Mucosa of descending colon (tissue), 3 donors: Measurements from ENCODE around the gene ADGRB2. TPM values are rescaled to one million over a fixed set of nuclear protein-coding genes. Genes with fewer than 3 reads are reported as not detected.

ENCODE experiments used
- ATAC-seq: fragments of 200-7000 bp; cut with Tn5 transposase; one replicate; pipeline ENCODE4 v1.9.1; 2020; ENCODE audit warnings: mild to moderate bottlenecking, moderate library complexity
- DNase-seq, 3 donors: peaks; one replicate each; pipeline ENCODE4 v3.0.0-alpha.2; 2020
- H3K36me3 ChIP-seq: fragments of 200-600 bp; one replicate; pipeline ENCODE4 v1.8.0; 2021; ENCODE audit warnings: low read depth, mild to moderate bottlenecking
- H3K4me1 ChIP-seq: fragments of 200-600 bp; one replicate; pipeline ENCODE4 v1.8.0; 2021; ENCODE audit warnings: low read depth, mild to moderate bottlenecking
- H3K4me3 ChIP-seq: fragments of 200-600 bp; one replicate; pipeline ENCODE4 v1.8.0; 2021; ENCODE audit warnings: mild to moderate bottlenecking
- H3K9me3 ChIP-seq: fragments of 200-600 bp; one replicate; pipeline ENCODE4 v1.8.0; 2021; ENCODE audit warnings: mild to moderate bottlenecking
- CTCF ChIP-seq: fragments of 200-600 bp; IDR thresholded peaks from one replicate; pipeline ENCODE4 v1.8.0; 2022; ENCODE audit warnings: antibody characterized with exemption, mild to moderate bottlenecking
- intact Hi-C, 2 donors: fragments of 100-400 bp; cut with DNase I in 1 of 2; cut with micrococcal nuclease in 1 of 2; formaldehyde crosslinking; loops; one replicate each; pipeline versions ENCODE4 v1.11.0 to v1.11.1; 2022; cut with DNase I, micrococcal nuclease
- total RNA-seq, 3 donors: library from RNA; stranded (reverse); fragmentation: NEBNext Ultra II Directional in 2 of 3; extraction: Animal tissue kit (Norgen Biotek cat#: 25700) in 2 of 3; gene quantifications; one replicate each; pipeline versions ENCODE4 v1.2.1 to v1.2.4, GENCODE V29; 2021 to 2023
- donor health status: DM: no; HTN: no; CAD: no; lungs with moderate emphysema.
- donor health status: DM: no; HTN: no; CAD: no.
- donor health status: DM: no; HTN: yes; CAD: no.

ADGRB2 gene
- total RNA-seq, 3 donors from 2014 or later = 0.55 to 3.8 (median 0.65) TPM

- intact Hi-C loops = no loop called here
- DNase-seq = no peak
- no peak for ATAC-seq
- no peak for TF ChIP-seq CTCF
- H3K4me1 ChIP-seq = peaks cover 12% of the 10 kb centered on the region
- H3K9me3 ChIP-seq = no peaks in the 10 kb centered on the region
- no peaks in the 10 kb centered on the region for H3K36me3 ChIP-seq
- H3K4me3 ChIP-seq = no peak overlapping the region
These were observed 11.3 kb upstream of the ADGRB2 start for GRCh38 chr1:31775210-31775999.

DNA sequence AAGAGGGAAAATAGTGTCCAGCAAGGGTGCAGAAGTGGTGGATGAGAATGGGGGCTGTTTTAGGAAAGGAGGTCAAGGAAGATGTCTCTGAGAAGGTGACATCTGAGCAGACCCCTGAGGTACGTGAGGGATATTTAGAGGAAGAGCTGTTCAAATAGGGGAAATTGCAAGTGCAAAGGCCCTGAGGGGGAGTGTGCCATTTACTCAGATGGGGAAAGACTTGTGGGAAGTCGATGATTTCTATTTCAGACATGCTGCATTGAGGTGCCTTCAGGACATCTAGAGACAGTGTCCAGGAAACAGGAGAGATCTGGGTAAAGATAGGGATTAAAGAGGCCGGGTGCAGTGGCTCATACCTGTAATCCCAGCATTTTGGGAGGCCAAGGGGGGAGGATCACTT is 10.4 kb upstream of the ADGRB2 start:
- TF ChIP-seq CTCF = no peak
- ATAC-seq (no peak), DNase-seq (no peak)
- intact Hi-C loops = no loop called here
- Histone ChIP-seq H3K9me3 (no peaks in the 10 kb centered on the region), H3K4me1 (peaks cover 12% of the 10 kb centered on the region), H3K36me3 (no peaks in the 10 kb centered on the region), H3K4me3 (no peak overlapping the region)

GRCh38 chr1:31773861-31774260 is 9.7 kb upstream of the ADGRB2 start:
- no peak overlapping the region for H3K4me3 ChIP-seq
- no peak for ATAC-seq
- H3K9me3 ChIP-seq = no peaks in the 10 kb centered on the region
- DNase-seq = no peak
- H3K36me3 ChIP-seq = no peaks in the 10 kb centered on the region
- intact Hi-C loops = no loop called here
- no peak for TF ChIP-seq CTCF
- peaks cover 12% of the 10 kb centered on the region for H3K4me1 ChIP-seq

GRCh38 chr1:31772669-31773248 is 8.6 kb upstream of the ADGRB2 start:
- intact Hi-C loops = no loop called here
- Histone ChIP-seq H3K9me3 (no peaks in the 10 kb centered on the region), H3K36me3 (no peaks in the 10 kb centered on the region), H3K4me1 (peaks cover 12% of the 10 kb centered on the region), H3K4me3 (no peak overlapping the region)
- ATAC-seq (no peak), DNase-seq (no peak)
- no peak for TF ChIP-seq CTCF

- Histone ChIP-seq H3K9me3 (no peaks in the 10 kb centered on the region), H3K4me1 (peaks cover 12% of the 10 kb centered on the region), H3K4me3 (no peak overlapping the region), H3K36me3 (no peaks in the 10 kb centered on the region)
- DNase-seq = no peak
- peak; percentile 55 for ATAC-seq
- TF ChIP-seq CTCF = no peak
- intact Hi-C loops = no loop called here
These were observed 7.9 kb upstream of the ADGRB2 start for GRCh38 chr1:31771891-31772668.
